Activated T-helper 9 cell treated with anti-CD3 and anti-CD28 coated beads, Interleukin-2, amount 50 U/mL, for 16 hours (primary cell): ENCODE data around the gene KRT5.
"Not testable (repeated sequence)": the region's sequence is repeated elsewhere in the genome, so short reads cannot be mapped to it uniquely, and the experiment has no call there.

Experiments
- DNase-seq: peaks from one replicate; pipeline ENCODE4 v3.0.0-alpha.2; 2020; ENCODE audit warnings: low read depth

KRT5 gene

GRCh38 chr12:52493172-52493571, 27.0 kb downstream of the KRT5 start, which contains the start of gene KRT6A:
Gene KRT6A (minus strand): TSS chr12:52493257. CDS start chr12:52493188, 69 bp downstream.
- no peak for DNase-seq

- DNase-seq, result not testable (repeated sequence)
Observed at GRCh38 chr12:52492405-52492804, 27.8 kb downstream of the KRT5 start.

- not testable (repeated sequence) for DNase-seq
Observed at GRCh38 chr12:52491495-52491894, 28.7 kb downstream of the KRT5 start.

- DNase-seq, result no peak
Observed at GRCh38 chr12:52488736-52489135, 31.5 kb downstream of the KRT5 start.

- not testable (repeated sequence) for DNase-seq
Observed at GRCh38 chr12:52487744-52488443, 32.3 kb downstream of the KRT5 start.

GRCh38 chr12:52487211-52487610, 33.0 kb downstream of the KRT5 start:
- no peak for DNase-seq

- DNase-seq, result no peak
Observed at GRCh38 chr12:52486166-52487105, 33.8 kb downstream of the KRT5 start.

- no peak for DNase-seq
Observed at GRCh38 chr12:52480073-52480472, 40.1 kb downstream of the KRT5 start.

GRCh38 chr12:52477651-52478050, 42.5 kb downstream of the KRT5 start:
- DNase-seq, result no peak

- no peak for DNase-seq
Observed at GRCh38 chr12:52474212-52474611, 46.0 kb downstream of the KRT5 start.

GRCh38 chr12:52473768-52474167, 46.4 kb downstream of the KRT5 start, which contains the start of gene KRT6C:
Gene KRT6C (minus strand): TSS chr12:52473805. CDS start chr12:52473737, 68 bp downstream.
- no peak for DNase-seq

- DNase-seq, result no peak
Observed at GRCh38 chr12:52469853-52470252, 50.3 kb downstream of the KRT5 start.

- DNase-seq, result no peak
Observed at GRCh38 chr12:52464897-52465296, 55.3 kb downstream of the KRT5 start.
